Mesothelial cell of epicardium (in vitro differentiated cells): ENCODE data around the gene GSTCD. TPM values are rescaled to one million over a fixed set of nuclear protein-coding genes. Genes with fewer than 3 reads are reported as not detected.
"Not testable (repeated sequence)": the region's sequence is repeated elsewhere in the genome, so short reads cannot be mapped to it uniquely, and the experiment has no call there.

Experiments
- DNase-seq, 2 experiments: peaks; one replicate each; pipeline ENCODE4 v3.0.0; 2021; ENCODE audit warnings: low spot score in 2 of 2; ENCODE audit not compliant: unreplicated experiment in 2 of 2
- H3K27ac Mint-ChIP-seq: 2 replicates; pipeline ENCODE4 v1.8.0; 2021; ENCODE audit warnings: mixed read lengths
- H3K27me3 Mint-ChIP-seq: 2 replicates; pipeline ENCODE4 v1.8.0; 2021; ENCODE audit warnings: low read depth, mixed read lengths
- H3K36me3 Mint-ChIP-seq: 2 replicates; pipeline ENCODE4 v1.8.0; 2021; ENCODE audit warnings: mixed read lengths
- H3K4me1 Mint-ChIP-seq: 2 replicates; pipeline ENCODE4 v1.8.0; 2021; ENCODE audit warnings: mixed read lengths
- H3K4me3 Mint-ChIP-seq: 2 replicates; pipeline ENCODE4 v1.8.0; 2021; ENCODE audit warnings: mild to moderate bottlenecking, moderate library complexity, mixed read lengths
- H3K9me3 Mint-ChIP-seq: 2 replicates; pipeline ENCODE4 v1.8.0; 2021; ENCODE audit warnings: mixed read lengths
- CTCF ChIP-seq: fragments of 200-600 bp; sonication (generic); IDR thresholded peaks from one replicate; pipeline ENCODE4 v1.5.0; 2021; ENCODE audit warnings: antibody characterized with exemption; ENCODE audit not compliant: unreplicated experiment
- total RNA-seq: library from RNA; stranded (reverse); gene quantifications from 3 replicates; pipeline ENCODE4 v1.2.1, GENCODE V29; 2021

The GSTCD gene
- total RNA-seq, 1 donor from 2014 or later, result 20.1 TPM

- Mint-ChIP-seq H3K27me3 (no peaks in the 10 kb centered on the region), H3K9me3 (no peaks in the 10 kb centered on the region), H3K4me1 (peaks cover 5% of the 10 kb centered on the region), H3K27ac (no peak overlapping the region), H3K36me3 (peaks cover 33% of the 10 kb centered on the region), H3K4me3 (no peak overlapping the region)
- no peak for TF ChIP-seq CTCF
- no peak for DNase-seq
Observed at GRCh38 chr4:105686571-105686970, 22.0 kb upstream of the GSTCD start.

DNA sequence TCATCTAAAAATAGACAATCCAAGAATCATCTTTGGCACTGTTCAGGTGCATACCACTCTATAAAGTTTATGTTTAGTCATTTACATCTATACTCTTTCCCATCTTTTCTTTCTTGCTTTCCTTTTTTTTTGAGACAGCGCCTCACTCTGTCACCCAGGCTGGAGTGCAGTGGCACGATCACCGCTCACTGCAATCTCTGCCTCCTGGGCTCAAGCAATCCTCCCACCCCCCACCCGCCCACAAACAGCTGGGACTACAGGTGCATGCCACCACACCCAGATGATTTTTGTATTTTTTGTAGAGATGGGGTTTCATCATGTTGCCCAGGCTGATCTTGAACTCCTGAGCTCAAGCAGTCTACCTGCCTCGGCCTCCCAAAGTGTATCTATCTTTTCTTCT lies 13.8 kb upstream of the GSTCD start:
- H3K4me3 Mint-ChIP-seq, H3K27ac Mint-ChIP-seq, DNase-seq, H3K4me1 Mint-ChIP-seq, H3K9me3 Mint-ChIP-seq, H3K27me3 Mint-ChIP-seq: not testable (repeated sequence)
- peaks cover 32% of the 10 kb centered on the region for H3K36me3 Mint-ChIP-seq

DNA sequence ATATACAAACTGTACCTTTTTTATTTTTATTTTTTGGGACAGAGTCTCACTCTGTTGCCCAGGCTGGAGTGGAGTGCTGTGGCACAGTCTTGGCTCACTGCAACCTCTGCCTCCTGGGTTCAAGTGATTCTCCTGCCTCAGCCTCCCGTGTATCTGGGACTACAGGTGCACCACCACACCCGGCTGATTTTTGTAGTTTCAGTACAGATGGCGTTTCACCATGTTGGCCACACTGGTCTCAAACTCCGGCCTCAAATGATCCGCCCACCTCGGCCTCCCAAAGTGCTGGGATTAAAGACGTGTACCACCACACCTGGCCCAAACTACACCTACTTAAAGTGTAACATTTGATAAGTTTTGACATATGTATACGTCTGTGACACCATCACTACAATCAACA lies 12.8 kb upstream of the GSTCD start:
- not testable (repeated sequence) for H3K27ac Mint-ChIP-seq, H3K4me1 Mint-ChIP-seq, DNase-seq, H3K27me3 Mint-ChIP-seq, H3K9me3 Mint-ChIP-seq, H3K4me3 Mint-ChIP-seq
- peaks cover 30% of the 10 kb centered on the region for H3K36me3 Mint-ChIP-seq

DNA sequence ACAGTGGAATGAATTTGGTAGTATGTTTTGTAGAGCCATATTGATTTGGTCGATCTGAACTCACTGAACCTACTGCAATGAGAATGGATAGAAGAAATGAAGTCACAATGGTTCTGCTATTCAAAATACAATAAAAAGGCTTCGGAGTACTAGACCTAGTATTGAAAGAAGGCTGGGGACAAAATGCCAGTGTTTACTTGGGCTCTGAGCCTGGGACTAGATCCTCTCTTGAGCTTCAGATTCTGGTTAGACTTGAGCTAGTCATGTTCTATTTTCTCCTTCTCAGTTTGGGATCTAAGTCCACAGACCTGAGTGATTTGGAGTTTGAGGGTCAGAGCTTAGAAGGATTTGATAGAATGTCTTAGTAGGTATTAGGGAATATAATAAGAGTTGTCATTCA lies 10.0 kb upstream of the GSTCD start:
- H3K4me1 Mint-ChIP-seq, result no peaks in the 10 kb centered on the region

DNA sequence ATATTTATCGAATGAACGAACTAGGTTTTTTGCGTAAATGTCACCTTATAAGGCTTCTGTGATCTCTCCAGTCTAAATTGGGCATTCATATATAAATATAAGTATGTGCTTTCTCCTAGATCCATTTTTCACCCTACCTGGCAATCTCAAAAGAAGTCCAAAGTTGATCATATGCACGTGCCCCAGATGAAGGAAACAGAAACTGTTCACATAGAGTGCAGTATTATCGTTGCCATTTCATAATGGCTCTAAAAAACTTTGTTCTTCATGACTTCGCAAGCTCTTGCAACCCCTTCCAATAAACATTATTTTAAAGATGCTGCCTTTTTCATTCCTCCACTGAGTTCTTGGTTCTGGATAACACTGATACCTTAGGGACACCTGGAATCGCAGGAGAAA lies 803 bp upstream of the GSTCD start:
- no peak for DNase-seq
- Mint-ChIP-seq H3K4me1 (peaks cover 26% of the 10 kb centered on the region), H3K27ac (peak overlapping the region; percentile 100), H3K9me3 (peaks cover 3% of the 10 kb centered on the region), H3K27me3 (no peaks in the 10 kb centered on the region), H3K36me3 (peaks cover 9% of the 10 kb centered on the region), H3K4me3 (peak overlapping the region; percentile 99)
- no peak for TF ChIP-seq CTCF

More for the DNA sequence above, 10.0 kb upstream of the GSTCD start:
- no peaks in the 10 kb centered on the region for H3K9me3 Mint-ChIP-seq
- H3K4me3 Mint-ChIP-seq, result no peak overlapping the region
- no peak for TF ChIP-seq CTCF
- H3K27ac Mint-ChIP-seq, result no peak overlapping the region
- H3K27me3 Mint-ChIP-seq, result no peaks in the 10 kb centered on the region
- peaks cover 19% of the 10 kb centered on the region for H3K36me3 Mint-ChIP-seq
- DNase-seq, result no peak

GRCh38 chr4:105709081-105709450 lies 482 bp downstream of the GSTCD start:
- no peak for TF ChIP-seq CTCF
- peaks cover 3% of the 10 kb centered on the region for H3K9me3 Mint-ChIP-seq
- H3K4me3 Mint-ChIP-seq, result peak overlapping the region; percentile 99
- H3K36me3 Mint-ChIP-seq, result peaks cover 9% of the 10 kb centered on the region
- H3K27me3 Mint-ChIP-seq, result no peaks in the 10 kb centered on the region
- H3K27ac Mint-ChIP-seq, result peak overlapping the region; percentile 100
- peaks cover 30% of the 10 kb centered on the region for H3K4me1 Mint-ChIP-seq
- no peak for DNase-seq

GRCh38 chr4:105710012-105710600 lies 1.5 kb downstream of the GSTCD start:
- H3K4me1 Mint-ChIP-seq, result peaks cover 31% of the 10 kb centered on the region
- no peak for DNase-seq
- no peaks in the 10 kb centered on the region for H3K27me3 Mint-ChIP-seq
- peak overlapping the region; percentile 99 for H3K4me3 Mint-ChIP-seq
- peaks cover 3% of the 10 kb centered on the region for H3K9me3 Mint-ChIP-seq
- no peak for TF ChIP-seq CTCF
- peaks cover 9% of the 10 kb centered on the region for H3K36me3 Mint-ChIP-seq
- H3K27ac Mint-ChIP-seq, result peak overlapping the region; percentile 100
